Ovary (tissue), 9 donors: ENCODE results near the gene CCDC91. TPM values are rescaled to one million over a fixed set of nuclear protein-coding genes. Genes with fewer than 3 reads are reported as not detected.

Experiments used
- DNase-seq, 5 donors: peaks; one replicate each; pipeline ENCODE4 v3.0.0-alpha.2; 2019 to 2020
- H3K27ac ChIP-seq, 2 donors: fragments of 200-600 bp; one replicate each; pipeline versions ENCODE4 v1.5.1 to v1.8.0; 2019 to 2022
- H3K27me3 ChIP-seq: fragments of 200-600 bp; one replicate; pipeline ENCODE4 v1.8.0; 2022
- H3K36me3 ChIP-seq: fragments of 200-600 bp; sonication (generic); one replicate; pipeline ENCODE4 v1.5.1; 2019
- H3K4me1 ChIP-seq: one replicate; pipeline ENCODE4 v1.8.1; 2013; ENCODE audit warnings: mild to moderate bottlenecking, moderate library complexity; ENCODE audit not compliant: insufficient read depth
- H3K4me3 ChIP-seq: fragments of 200-600 bp; sonication (generic); one replicate; pipeline ENCODE4 v1.5.1; 2017
- H3K9me3 ChIP-seq, 2 donors: fragments of 200-600 bp in 1 of 2; sonication (generic) in 1 of 2; one replicate each; pipeline versions ENCODE4 v1.5.1 to v1.8.1; 2013 to 2019; ENCODE audit warnings: mild to moderate bottlenecking in 1 of 2, moderate library complexity in 1 of 2
- EP300 ChIP-seq: sonication (generic); formaldehyde crosslinking; IDR thresholded peaks from one replicate; pipeline ENCODE4 v1.6.1; 2017; ENCODE audit warnings: antibody characterized with exemption
- POLR2A ChIP-seq: fragments of 450-650 bp; IDR thresholded peaks from one replicate; pipeline ENCODE4 v1.6.1; 2017; ENCODE audit warnings: antibody characterized with exemption, mild to moderate bottlenecking, moderate library complexity
- WGBS, 3 donors: extraction: QIAGEN DNeasy Blood & Tissue Kit in 1 of 3; methylation state at CpG; one replicate each; pipeline versions ENCODE4 v1.1.5 to v1.1.7; 2013 to 2017; 5-methylcytosine and 5-hydroxymethylcytosine counted together
- intact Hi-C, 4 donors: fragments of 100-400 bp; cut with DNase I; formaldehyde crosslinking; loops; one replicate each; pipeline versions ENCODE4 v1.11.0 to v1.15.1; 2022 to 2023
- polyA plus RNA-seq, 2 donors: library from polyadenylated mRNA; stranded (reverse); fragments of 200-250 nt in 1 of 2; fragments of 350-450 nt in 1 of 2; fragmentation: Illumina TruSeq in 1 of 2; extraction: RNeasy Lipid Tissue Mini Kit (QIAGEN cat#74804) in 1 of 2; gene quantifications; one replicate each; pipeline ENCODE4 v1.2.3, GENCODE V29; 2013 to 2014
- total RNA-seq, 7 donors: library from RNA; depleted of rRNA in 2 of 7; stranded (reverse); fragments of >200 nt in 2 of 7; fragmentation: NEBNext Ultra II Directional in 3 of 7; extraction: Animal tissue kit (Norgen Biotek cat#: 25700) in 3 of 7; gene quantifications; one replicate each; pipeline versions ENCODE4 v1.1.0 to v1.2.4, GENCODE V29; 2016 to 2023
- TF ChIP-seq, protein P1 (sequence below), 3 donors: fragments of 450-650 bp in 2 of 3; fragments of 200-600 bp in 1 of 3; IDR thresholded peaks; one replicate each; pipeline versions ENCODE4 v1.5.1 to v1.8.0; 2016 to 2022; ENCODE audit warnings: antibody characterized with exemption in 3 of 3, mild to moderate bottlenecking in 1 of 3
- donor health status: DM: no; HTN: no; CAD: no; lungs with moderate emphysema.
- donor health status: DM: no; HTN: no; CAD: no.
- donor health status: Bipolar disorder and iron deficiency.
- donor health status: DM: yes; HTN: yes; CAD: no.
- donor health status: DM: no; HTN: no; CAD: no.
- donor health status: DM: yes; HTN: yes; CAD: no.

CCDC91 gene
- total and polyA plus RNA-seq, 9 donors, result 15.8 to 45.7 (median 36.2) TPM

- no peaks in the 10 kb centered on the region for H3K36me3 ChIP-seq
- H3K4me1 ChIP-seq, result no peaks in the 10 kb centered on the region
- 96 to 97% (median 97%) methylated on average over 3 of the region's 3 CpGs for WGBS, 3 donors
- DNase-seq, result no peak
- intact Hi-C loops, result no loop called here
- H3K27ac ChIP-seq, result no peak overlapping the region
- H3K9me3 ChIP-seq, result peaks cover 0 to under 1% of the 10 kb centered on the region in 2 donors
- H3K4me3 ChIP-seq, result no peak overlapping the region
- TF ChIP-seq, protein P1, sequence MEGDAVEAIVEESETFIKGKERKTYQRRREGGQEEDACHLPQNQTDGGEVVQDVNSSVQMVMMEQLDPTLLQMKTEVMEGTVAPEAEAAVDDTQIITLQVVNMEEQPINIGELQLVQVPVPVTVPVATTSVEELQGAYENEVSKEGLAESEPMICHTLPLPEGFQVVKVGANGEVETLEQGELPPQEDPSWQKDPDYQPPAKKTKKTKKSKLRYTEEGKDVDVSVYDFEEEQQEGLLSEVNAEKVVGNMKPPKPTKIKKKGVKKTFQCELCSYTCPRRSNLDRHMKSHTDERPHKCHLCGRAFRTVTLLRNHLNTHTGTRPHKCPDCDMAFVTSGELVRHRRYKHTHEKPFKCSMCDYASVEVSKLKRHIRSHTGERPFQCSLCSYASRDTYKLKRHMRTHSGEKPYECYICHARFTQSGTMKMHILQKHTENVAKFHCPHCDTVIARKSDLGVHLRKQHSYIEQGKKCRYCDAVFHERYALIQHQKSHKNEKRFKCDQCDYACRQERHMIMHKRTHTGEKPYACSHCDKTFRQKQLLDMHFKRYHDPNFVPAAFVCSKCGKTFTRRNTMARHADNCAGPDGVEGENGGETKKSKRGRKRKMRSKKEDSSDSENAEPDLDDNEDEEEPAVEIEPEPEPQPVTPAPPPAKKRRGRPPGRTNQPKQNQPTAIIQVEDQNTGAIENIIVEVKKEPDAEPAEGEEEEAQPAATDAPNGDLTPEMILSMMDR (IDR thresholded peaks at IDR 0.05), result no peak
- TF ChIP-seq EP300 (no peak), POLR2A (no peak)
- no peaks in the 10 kb centered on the region for H3K27me3 ChIP-seq
Measured at GRCh38 chr12:28427046-28427445, 236.8 kb downstream of the CCDC91 start.

DNA sequence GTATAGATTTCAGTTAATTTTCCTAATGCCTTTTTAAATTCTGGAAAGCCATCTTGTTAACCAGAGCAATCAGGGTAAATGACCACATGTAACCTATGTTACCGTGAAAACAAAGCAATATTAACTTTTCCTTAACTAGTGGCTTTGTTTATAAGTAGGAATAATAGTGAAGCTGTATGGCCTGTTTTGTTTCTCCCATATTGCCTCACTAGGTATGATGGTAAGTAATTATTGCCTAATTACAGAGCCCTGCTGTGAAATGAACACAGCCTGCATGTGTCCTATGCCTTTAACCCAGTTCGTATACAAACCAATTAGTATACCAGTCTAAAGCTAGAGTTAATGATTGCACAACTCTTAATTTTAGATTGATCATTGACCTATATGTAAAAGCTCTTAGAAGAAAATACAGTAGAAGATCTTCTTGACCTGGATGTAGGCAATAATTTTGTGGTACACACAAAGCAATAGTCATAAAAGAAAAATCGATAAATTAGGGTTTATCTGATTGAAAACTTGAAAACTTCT is 249.9 kb downstream of the CCDC91 start:
- Histone ChIP-seq H3K27me3 (no peaks in the 10 kb centered on the region), H3K4me1 (no peaks in the 10 kb centered on the region), H3K4me3 (no peak overlapping the region), H3K9me3 (no peaks in the 10 kb centered on the region), H3K27ac (no peak overlapping the region), H3K36me3 (no peaks in the 10 kb centered on the region)
- intact Hi-C loops, result no loop called here
- WGBS, 3 donors, result 94 to 95% (median 95%) methylated on average over 3 of the region's 3 CpGs
- TF ChIP-seq EP300 (no peak), POLR2A (no peak)
- TF ChIP-seq, protein P1 (IDR thresholded peaks at IDR 0.05), result no peak
- DNase-seq, result no peak

- no peak for DNase-seq
- no peaks in the 10 kb centered on the region for H3K36me3 ChIP-seq
- no peaks in the 10 kb centered on the region for H3K4me1 ChIP-seq
- no peak overlapping the region for H3K27ac ChIP-seq
- intact Hi-C loops, result no loop called here
- H3K9me3 ChIP-seq, result no peaks in the 10 kb centered on the region
- WGBS, 3 donors, result 91 to 95% (median 94%) methylated on average over 4 of the region's 4 CpGs
- no peak overlapping the region for H3K4me3 ChIP-seq
- no peaks in the 10 kb centered on the region for H3K27me3 ChIP-seq
- no peak for TF ChIP-seq EP300
- TF ChIP-seq, protein P1 (IDR thresholded peaks at IDR 0.05), result no peak
- no peak for TF ChIP-seq POLR2A
Measured at GRCh38 chr12:28442101-28442500, 251.8 kb downstream of the CCDC91 start.

DNA sequence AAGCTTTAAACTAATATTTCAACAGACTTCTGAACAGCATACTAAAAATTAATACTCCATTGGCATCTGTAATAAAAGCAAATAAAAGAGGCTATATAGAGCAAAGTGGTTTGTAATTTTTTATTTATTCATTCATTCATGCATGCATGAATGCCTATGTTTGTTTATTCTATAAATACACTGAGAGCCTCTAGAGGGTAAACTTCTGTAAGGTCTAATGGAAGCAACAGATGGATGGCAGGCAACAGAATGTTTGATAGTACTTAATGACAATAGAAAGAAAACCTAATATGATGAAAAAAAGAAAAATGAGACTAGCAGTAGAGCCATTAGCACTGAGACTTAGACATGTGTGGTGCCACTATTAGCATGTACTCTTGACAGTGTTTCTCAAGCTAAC is 253.1 kb downstream of the CCDC91 start:
- Histone ChIP-seq H3K9me3 (no peaks in the 10 kb centered on the region), H3K4me1 (no peaks in the 10 kb centered on the region), H3K36me3 (no peaks in the 10 kb centered on the region), H3K27ac (no peak overlapping the region), H3K27me3 (no peaks in the 10 kb centered on the region), H3K4me3 (no peak overlapping the region)
- no peak for DNase-seq
- intact Hi-C loops, result no loop called here
- TF ChIP-seq EP300 (no peak), POLR2A (no peak)
- TF ChIP-seq, protein P1 (IDR thresholded peaks at IDR 0.05), result no peak
